ENCODE results near the gene PARP8. TPM values are rescaled to one million over a fixed set of nuclear protein-coding genes. Genes with fewer than 3 reads are reported as not detected.

PARP8 gene
- total and polyA plus RNA-seq, 4 donors, result 11.6 to 59.4 (median 25.3) TPM

DNA sequence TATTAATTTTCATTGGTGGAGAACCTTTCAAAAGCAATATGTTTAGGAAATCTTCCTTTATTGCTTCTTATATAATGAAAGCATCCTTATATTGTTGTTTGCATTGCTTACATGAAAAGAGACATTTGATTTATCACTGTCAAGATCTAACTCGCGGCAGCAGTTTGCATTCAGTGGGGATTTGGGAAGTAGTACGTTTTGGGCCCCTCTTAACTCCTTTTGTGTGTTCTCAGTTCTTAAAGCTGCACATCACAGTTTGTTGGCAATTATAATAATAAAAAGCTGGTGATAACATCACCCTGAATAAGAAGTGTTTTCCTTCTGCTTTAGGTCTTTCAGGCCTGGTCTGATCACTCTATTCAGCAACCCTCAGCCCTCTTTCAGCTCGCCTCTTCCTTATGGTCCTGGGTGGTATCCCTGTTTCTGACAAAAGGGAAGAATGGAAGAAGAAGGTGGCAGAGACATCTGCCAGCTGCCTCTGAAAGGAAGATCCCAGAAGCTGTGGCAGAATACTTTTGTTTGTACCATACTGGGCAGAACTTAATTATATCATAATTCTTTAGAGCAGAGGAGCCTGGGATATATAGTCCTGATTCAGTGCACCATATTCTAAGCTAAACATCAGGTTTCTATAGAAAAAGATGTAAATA is 53.7 kb downstream of the PARP8 start:
- H3K4me3 ChIP-seq, result no peak overlapping the region
- no peak for ATAC-seq (ENCODE audit: insufficient read depth, low FRiP score)
- DNase-seq, result peak; percentile 56 to 62 (median 59)
- H3K9me3 ChIP-seq (ENCODE audit: control insufficient read depth in 4 of 4, insufficient read depth in 3 of 4, low read length in 3 of 4), result no peaks in the 10 kb centered on the region
- 44 to 59% methylated on average over 4 of the region's 4 CpGs for WGBS, 2 donors
- H3K4me1 ChIP-seq (ENCODE audit: control insufficient read depth in 5 of 5, insufficient read depth in 5 of 5, low read length in 5 of 5), result peaks cover 0 to 14% (median 0%) of the 10 kb centered on the region in 5 donors
- no peak overlapping the region for H3K9ac ChIP-seq (ENCODE audit: insufficient read depth in 1 of 2, low read length in 2 of 2)
- no peak overlapping the region for H3K27ac ChIP-seq (ENCODE audit: low read depth in 1 of 2, low read length in 1 of 2)
- no peaks in the 10 kb centered on the region for H3K36me3 ChIP-seq (ENCODE audit: control insufficient read depth in 4 of 4, insufficient read depth in 4 of 4, low read length in 4 of 4)
- no peak for TF ChIP-seq CTCF (IDR thresholded peaks at IDR 0.05; ENCODE audit: control extremely low read depth, extremely low read depth)
- no peaks in the 10 kb centered on the region for H3K27me3 ChIP-seq (ENCODE audit: control insufficient read depth in 3 of 3, insufficient read depth in 3 of 3, low read length in 2 of 3)

- peaks cover 0 to 14% (median 0%) of the 10 kb centered on the region in 5 donors for H3K4me1 ChIP-seq (ENCODE audit: control insufficient read depth in 5 of 5, insufficient read depth in 5 of 5, low read length in 5 of 5)
- no peak overlapping the region for H3K9ac ChIP-seq (ENCODE audit: insufficient read depth in 1 of 2, low read length in 2 of 2)
- no peaks in the 10 kb centered on the region for H3K36me3 ChIP-seq (ENCODE audit: control insufficient read depth in 4 of 4, insufficient read depth in 4 of 4, low read length in 4 of 4)
- no peaks in the 10 kb centered on the region for H3K9me3 ChIP-seq (ENCODE audit: control insufficient read depth in 4 of 4, insufficient read depth in 3 of 4, low read length in 3 of 4)
- H3K27ac ChIP-seq (ENCODE audit: low read depth in 1 of 2, low read length in 1 of 2), result no peak overlapping the region
- H3K27me3 ChIP-seq (ENCODE audit: control insufficient read depth in 3 of 3, insufficient read depth in 3 of 3, low read length in 2 of 3), result no peaks in the 10 kb centered on the region
- H3K4me3 ChIP-seq, result no peak overlapping the region
- no peak for DNase-seq
- TF ChIP-seq CTCF (IDR thresholded peaks at IDR 0.05; ENCODE audit: control extremely low read depth, extremely low read depth), result no peak
- ATAC-seq (ENCODE audit: insufficient read depth, low FRiP score), result no peak
- WGBS, 2 donors, result 93 to 94% methylated on average over 4 of the region's 4 CpGs
These were observed 55.8 kb downstream of the PARP8 start for GRCh38 chr5:50722223-50722622.

GRCh38 chr5:50724262-50724661 is 57.8 kb downstream of the PARP8 start:
- ATAC-seq (ENCODE audit: insufficient read depth, low FRiP score) (no peak), DNase-seq (no peak)
- Histone ChIP-seq H3K27me3 (ENCODE audit: control insufficient read depth in 3 of 3, insufficient read depth in 3 of 3, low read length in 2 of 3) (no peaks in the 10 kb centered on the region), H3K27ac (ENCODE audit: low read depth in 1 of 2, low read length in 1 of 2) (no peak overlapping the region), H3K36me3 (ENCODE audit: control insufficient read depth in 4 of 4, insufficient read depth in 4 of 4, low read length in 4 of 4) (no peaks in the 10 kb centered on the region), H3K4me3 (no peak overlapping the region), H3K9me3 (ENCODE audit: control insufficient read depth in 4 of 4, insufficient read depth in 3 of 4, low read length in 3 of 4) (no peaks in the 10 kb centered on the region), H3K4me1 (ENCODE audit: control insufficient read depth in 5 of 5, insufficient read depth in 5 of 5, low read length in 5 of 5) (peaks cover 0 to 14% (median 0%) of the 10 kb centered on the region in 5 donors), H3K9ac (ENCODE audit: insufficient read depth in 1 of 2, low read length in 2 of 2) (no peak overlapping the region)
- no peak for TF ChIP-seq CTCF (IDR thresholded peaks at IDR 0.05; ENCODE audit: control extremely low read depth, extremely low read depth)
